Measurements from ENCODE around the gene ACSM3.

DNA sequence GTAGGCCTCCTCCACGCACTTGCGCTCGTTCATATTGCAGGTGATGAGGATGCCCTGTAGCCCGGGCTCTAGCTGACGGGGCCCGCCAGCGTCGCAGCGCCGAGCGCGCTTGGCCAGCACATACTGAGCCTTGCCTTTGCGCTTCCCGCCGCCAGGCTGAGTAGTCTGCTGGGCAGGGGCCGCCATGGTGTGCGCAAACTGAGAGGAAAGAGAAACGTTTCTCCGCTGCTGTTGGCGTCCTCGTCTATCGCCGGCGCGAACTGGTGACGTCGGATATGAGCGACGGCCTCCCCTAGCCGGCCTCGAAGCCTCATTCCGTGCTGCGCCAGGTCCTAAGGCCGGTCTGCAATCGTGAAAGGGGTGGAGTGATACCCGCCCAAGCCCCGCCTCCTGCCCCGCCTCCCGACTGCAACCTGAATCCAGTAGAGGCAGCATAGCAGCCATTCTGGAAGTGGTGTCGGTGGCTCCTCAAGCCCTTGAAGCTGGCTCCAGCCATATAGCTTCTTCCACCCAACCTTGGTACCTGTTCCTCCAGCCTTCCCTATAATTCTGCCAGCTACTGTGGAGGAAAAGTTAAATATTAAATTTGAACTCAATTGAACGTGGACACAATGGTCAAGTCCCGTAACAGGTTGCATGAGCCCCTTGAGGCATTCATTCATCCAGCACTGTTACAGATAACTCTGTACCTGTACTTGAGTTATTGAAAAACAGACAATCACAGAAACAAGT is 22.1 kb upstream of the ACSM3 start, which contains the start of gene THUMPD1:
- TF ChIP-seq, protein P1, sequence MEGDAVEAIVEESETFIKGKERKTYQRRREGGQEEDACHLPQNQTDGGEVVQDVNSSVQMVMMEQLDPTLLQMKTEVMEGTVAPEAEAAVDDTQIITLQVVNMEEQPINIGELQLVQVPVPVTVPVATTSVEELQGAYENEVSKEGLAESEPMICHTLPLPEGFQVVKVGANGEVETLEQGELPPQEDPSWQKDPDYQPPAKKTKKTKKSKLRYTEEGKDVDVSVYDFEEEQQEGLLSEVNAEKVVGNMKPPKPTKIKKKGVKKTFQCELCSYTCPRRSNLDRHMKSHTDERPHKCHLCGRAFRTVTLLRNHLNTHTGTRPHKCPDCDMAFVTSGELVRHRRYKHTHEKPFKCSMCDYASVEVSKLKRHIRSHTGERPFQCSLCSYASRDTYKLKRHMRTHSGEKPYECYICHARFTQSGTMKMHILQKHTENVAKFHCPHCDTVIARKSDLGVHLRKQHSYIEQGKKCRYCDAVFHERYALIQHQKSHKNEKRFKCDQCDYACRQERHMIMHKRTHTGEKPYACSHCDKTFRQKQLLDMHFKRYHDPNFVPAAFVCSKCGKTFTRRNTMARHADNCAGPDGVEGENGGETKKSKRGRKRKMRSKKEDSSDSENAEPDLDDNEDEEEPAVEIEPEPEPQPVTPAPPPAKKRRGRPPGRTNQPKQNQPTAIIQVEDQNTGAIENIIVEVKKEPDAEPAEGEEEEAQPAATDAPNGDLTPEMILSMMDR (IDR thresholded peaks at IDR 0.05 in 4 of 5, conservative IDR thresholded peaks at IDR 0.05 in 1 of 5): peak in 3 of 5 experiments; percentile 19 to 28 (median 23)
- TF ChIP-seq POLR2A (IDR thresholded peaks at IDR 0.05): peak; percentile 70 to 86
